ENCODE results near the gene CRTC2. TPM values are rescaled to one million over a fixed set of nuclear protein-coding genes. Genes with fewer than 3 reads are reported as not detected.

Gene CRTC2
- total RNA-seq, 1 donor from 2014 or later, result 38.3 TPM

DNA sequence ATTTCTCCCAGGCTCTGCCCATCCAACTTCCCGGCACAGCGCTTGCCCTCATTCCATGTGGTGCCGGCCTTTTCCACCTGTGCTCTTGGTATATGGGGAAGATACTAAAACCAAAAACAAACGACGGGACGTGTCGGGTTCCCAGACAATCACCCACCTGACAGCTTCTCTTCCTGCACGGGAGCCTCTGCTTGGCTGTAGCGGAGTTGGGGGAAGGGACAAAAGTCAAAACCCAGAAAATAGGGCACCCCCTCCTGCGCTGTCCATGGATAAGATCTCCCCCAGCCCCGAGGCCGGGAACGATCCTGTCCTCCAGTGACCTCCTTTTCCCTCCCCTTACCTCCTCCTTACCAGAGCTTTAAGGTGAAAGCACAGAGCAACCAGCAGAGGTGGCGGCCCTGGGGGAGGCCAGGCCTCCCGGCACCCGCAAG lies 18.4 kb upstream of the CRTC2 start:
- peak overlapping the region; percentile 88 for H2AFZ ChIP-seq (ENCODE audit: low read depth, low read length)

DNA sequence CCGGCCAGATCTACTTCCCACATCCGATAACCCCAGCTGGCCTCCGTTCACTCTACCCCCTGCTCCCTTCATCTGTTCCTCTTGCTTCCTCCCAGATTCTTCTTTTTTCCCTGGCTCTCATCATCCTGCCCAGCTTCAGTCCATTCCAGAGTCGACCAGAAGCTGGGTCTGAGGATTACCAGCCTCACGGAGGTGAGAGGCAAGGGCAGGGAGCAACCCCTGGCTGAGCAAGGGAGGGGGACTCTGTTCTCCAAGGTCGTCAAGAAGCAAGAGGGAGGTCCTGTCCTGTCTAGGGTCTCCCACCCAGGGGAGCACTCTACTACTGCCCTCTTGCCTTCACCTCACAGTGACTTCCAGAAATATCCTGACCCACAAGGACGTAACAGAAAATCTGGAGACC lies 15.1 kb upstream of the CRTC2 start:
- Histone ChIP-seq H3K9me3 (ENCODE audit: insufficient read depth, low read depth, low read length) (no peaks in the 10 kb centered on the region), H3K36me3 (ENCODE audit: insufficient read depth, low read length) (peaks cover 11% of the 10 kb centered on the region), H3K79me2 (ENCODE audit: insufficient read depth, low read length) (peaks cover 21% of the 10 kb centered on the region), H3K4me3 (ENCODE audit: insufficient read depth, low read depth, low read length) (no peak overlapping the region), H4K20me1 (ENCODE audit: insufficient read depth, low read length) (peaks cover 12% of the 10 kb centered on the region), H3K9ac (ENCODE audit: low read length) (no peak overlapping the region), H2AFZ (ENCODE audit: low read depth, low read length) (no peak overlapping the region), H3K4me2 (ENCODE audit: low read length) (no peak overlapping the region), H3K27me3 (ENCODE audit: insufficient read depth, low read length) (no peaks in the 10 kb centered on the region), H3K27ac (ENCODE audit: low read depth, low read length) (no peak overlapping the region), H3K4me1 (ENCODE audit: insufficient read depth, low read length) (peaks cover 10% of the 10 kb centered on the region)
- DNase-seq (ENCODE audit: low read depth) (no peak), FAIRE-seq (no peak)
- H3K9me3 Mint-ChIP-seq (ENCODE audit: unreplicated experiment), result no peaks in the 10 kb centered on the region
- no peaks in the 10 kb centered on the region for H3K27me3 Mint-ChIP-seq (ENCODE audit: low read depth, unreplicated experiment)
- no peak overlapping the region for H3K27ac Mint-ChIP-seq (ENCODE audit: unreplicated experiment)
- peaks cover 10% of the 10 kb centered on the region for H3K36me3 Mint-ChIP-seq (ENCODE audit: low read depth, unreplicated experiment)
- peak overlapping the region; percentile 62 for H3K4me3 Mint-ChIP-seq (ENCODE audit: unreplicated experiment)
- no peak for TF ChIP-seq EZH2 (IDR thresholded peaks at IDR 0.05; ENCODE audit: insufficient read depth, low read length)
- TF ChIP-seq, protein P1, sequence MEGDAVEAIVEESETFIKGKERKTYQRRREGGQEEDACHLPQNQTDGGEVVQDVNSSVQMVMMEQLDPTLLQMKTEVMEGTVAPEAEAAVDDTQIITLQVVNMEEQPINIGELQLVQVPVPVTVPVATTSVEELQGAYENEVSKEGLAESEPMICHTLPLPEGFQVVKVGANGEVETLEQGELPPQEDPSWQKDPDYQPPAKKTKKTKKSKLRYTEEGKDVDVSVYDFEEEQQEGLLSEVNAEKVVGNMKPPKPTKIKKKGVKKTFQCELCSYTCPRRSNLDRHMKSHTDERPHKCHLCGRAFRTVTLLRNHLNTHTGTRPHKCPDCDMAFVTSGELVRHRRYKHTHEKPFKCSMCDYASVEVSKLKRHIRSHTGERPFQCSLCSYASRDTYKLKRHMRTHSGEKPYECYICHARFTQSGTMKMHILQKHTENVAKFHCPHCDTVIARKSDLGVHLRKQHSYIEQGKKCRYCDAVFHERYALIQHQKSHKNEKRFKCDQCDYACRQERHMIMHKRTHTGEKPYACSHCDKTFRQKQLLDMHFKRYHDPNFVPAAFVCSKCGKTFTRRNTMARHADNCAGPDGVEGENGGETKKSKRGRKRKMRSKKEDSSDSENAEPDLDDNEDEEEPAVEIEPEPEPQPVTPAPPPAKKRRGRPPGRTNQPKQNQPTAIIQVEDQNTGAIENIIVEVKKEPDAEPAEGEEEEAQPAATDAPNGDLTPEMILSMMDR (IDR thresholded peaks at IDR 0.05; ENCODE audit: insufficient read depth, low read depth, low read length), result no peak
- H3K4me1 Mint-ChIP-seq (ENCODE audit: low read depth, unreplicated experiment), result peaks cover 7% of the 10 kb centered on the region

More for the DNA sequence above, 18.4 kb upstream of the CRTC2 start:
- H3K36me3 Mint-ChIP-seq (ENCODE audit: low read depth, unreplicated experiment), result peaks cover 10% of the 10 kb centered on the region
- Histone ChIP-seq H3K9me3 (ENCODE audit: insufficient read depth, low read depth, low read length) (no peaks in the 10 kb centered on the region), H3K27ac (ENCODE audit: low read depth, low read length) (peak overlapping the region; percentile 57), H3K4me1 (ENCODE audit: insufficient read depth, low read length) (peaks cover 8% of the 10 kb centered on the region), H3K79me2 (ENCODE audit: insufficient read depth, low read length) (peaks cover 21% of the 10 kb centered on the region), H3K27me3 (ENCODE audit: insufficient read depth, low read length) (no peaks in the 10 kb centered on the region), H3K36me3 (ENCODE audit: insufficient read depth, low read length) (peaks cover 21% of the 10 kb centered on the region), H4K20me1 (ENCODE audit: insufficient read depth, low read length) (peaks cover 12% of the 10 kb centered on the region), H3K4me2 (ENCODE audit: low read length) (peak overlapping the region; percentile 95), H3K4me3 (ENCODE audit: insufficient read depth, low read depth, low read length) (peak overlapping the region; percentile 90), H3K9ac (ENCODE audit: low read length) (peak overlapping the region; percentile 92)
- DNase-seq (ENCODE audit: low read depth), result no peak
- H3K4me3 Mint-ChIP-seq (ENCODE audit: unreplicated experiment), result peak overlapping the region; percentile 91
- H3K9me3 Mint-ChIP-seq (ENCODE audit: unreplicated experiment), result no peaks in the 10 kb centered on the region
- FAIRE-seq, result no peak
- TF ChIP-seq, protein P1 (IDR thresholded peaks at IDR 0.05; ENCODE audit: insufficient read depth, low read depth, low read length), result no peak
- no peak for TF ChIP-seq EZH2 (IDR thresholded peaks at IDR 0.05; ENCODE audit: insufficient read depth, low read length)
- H3K4me1 Mint-ChIP-seq (ENCODE audit: low read depth, unreplicated experiment), result peaks cover 6% of the 10 kb centered on the region
- no peaks in the 10 kb centered on the region for H3K27me3 Mint-ChIP-seq (ENCODE audit: low read depth, unreplicated experiment)
- peak overlapping the region; percentile 95 for H3K27ac Mint-ChIP-seq (ENCODE audit: unreplicated experiment)

DNA sequence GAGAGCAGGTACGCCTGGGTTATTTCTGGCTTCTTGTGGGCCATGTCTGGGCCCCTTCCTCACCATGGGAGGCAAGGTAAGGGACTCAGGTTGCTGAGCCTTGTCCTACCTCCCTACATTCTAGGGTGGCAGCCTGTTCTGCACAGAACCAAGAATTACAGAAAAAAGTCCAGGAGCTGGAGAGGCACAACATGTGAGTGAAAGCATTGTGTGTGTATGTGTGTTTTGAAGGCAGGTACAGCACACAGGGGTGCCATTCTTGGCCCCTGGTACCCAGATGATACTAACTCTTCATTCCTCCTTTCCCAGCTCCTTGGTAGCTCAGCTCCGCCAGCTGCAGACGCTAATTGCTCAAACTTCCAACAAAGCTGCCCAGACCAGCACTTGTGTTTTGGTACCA lies 14.7 kb upstream of the CRTC2 start:
- TF ChIP-seq EZH2 (IDR thresholded peaks at IDR 0.05; ENCODE audit: insufficient read depth, low read length), result no peak
- TF ChIP-seq, protein P1 (IDR thresholded peaks at IDR 0.05; ENCODE audit: insufficient read depth, low read depth, low read length), result no peak
- Histone ChIP-seq H3K9me3 (ENCODE audit: insufficient read depth, low read depth, low read length) (no peaks in the 10 kb centered on the region), H3K79me2 (ENCODE audit: insufficient read depth, low read length) (peaks cover 21% of the 10 kb centered on the region), H3K27me3 (ENCODE audit: insufficient read depth, low read length) (no peaks in the 10 kb centered on the region), H3K4me3 (ENCODE audit: insufficient read depth, low read depth, low read length) (no peak overlapping the region), H3K4me1 (ENCODE audit: insufficient read depth, low read length) (peaks cover 9% of the 10 kb centered on the region), H4K20me1 (ENCODE audit: insufficient read depth, low read length) (peaks cover 12% of the 10 kb centered on the region), H3K27ac (ENCODE audit: low read depth, low read length) (no peak overlapping the region), H3K4me2 (ENCODE audit: low read length) (no peak overlapping the region), H3K9ac (ENCODE audit: low read length) (no peak overlapping the region), H3K36me3 (ENCODE audit: insufficient read depth, low read length) (peaks cover 11% of the 10 kb centered on the region), H2AFZ (ENCODE audit: low read depth, low read length) (no peak overlapping the region)
- Mint-ChIP-seq H3K27ac (ENCODE audit: unreplicated experiment) (no peak overlapping the region), H3K9me3 (ENCODE audit: unreplicated experiment) (no peaks in the 10 kb centered on the region), H3K4me3 (ENCODE audit: unreplicated experiment) (peak overlapping the region; percentile 62), H3K36me3 (ENCODE audit: low read depth, unreplicated experiment) (peaks cover 10% of the 10 kb centered on the region), H3K4me1 (ENCODE audit: low read depth, unreplicated experiment) (peaks cover 8% of the 10 kb centered on the region), H3K27me3 (ENCODE audit: low read depth, unreplicated experiment) (no peaks in the 10 kb centered on the region)
- DNase-seq (ENCODE audit: low read depth) (no peak), FAIRE-seq (no peak)

Measured in astrocyte (in vitro differentiated cells and primary cell).